HG03196 (cell line): ENCODE results near the gene TBC1D24.

Experiments used
- ATAC-seq: cut with Tn5 transposase; IDR thresholded peaks from one replicate; pipeline ENCODE4 v1.9.1; 2021; ENCODE audit not compliant: unreplicated experiment

TBC1D24 gene

DNA sequence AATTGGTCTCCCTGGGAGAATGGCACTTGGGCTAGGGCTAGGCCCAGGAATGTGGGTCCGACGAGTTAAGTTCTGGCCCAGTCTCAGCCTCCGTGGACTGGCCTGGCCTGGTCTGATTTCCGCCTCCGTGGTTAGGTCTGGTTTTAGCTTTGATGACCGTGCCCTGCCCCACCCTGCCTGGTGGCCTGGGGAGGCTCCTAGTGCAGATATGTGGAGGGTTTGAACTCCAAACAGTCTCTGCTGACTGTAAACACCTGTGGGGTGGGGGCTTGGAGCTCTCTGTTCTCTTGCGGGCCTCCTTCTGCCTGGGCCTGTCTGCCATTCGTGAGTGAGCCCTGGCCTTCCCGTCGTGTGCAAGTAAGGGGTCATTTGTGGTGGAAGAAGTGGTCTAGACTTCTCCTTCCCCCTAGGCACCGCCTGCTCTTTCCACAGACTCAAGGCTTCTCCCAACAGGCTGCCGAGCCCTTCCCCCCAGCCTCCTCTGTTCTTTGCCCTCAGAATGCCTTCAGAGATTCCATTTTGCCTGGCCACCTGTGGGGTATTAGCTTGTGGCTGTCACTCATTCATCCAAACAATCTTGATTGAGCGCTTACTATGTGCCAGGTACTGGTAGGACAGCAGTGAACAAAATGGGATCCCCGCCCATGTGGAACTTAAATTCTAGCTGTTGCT, 40.4 kb downstream of the TBC1D24 start:
- no peak for ATAC-seq

DNA sequence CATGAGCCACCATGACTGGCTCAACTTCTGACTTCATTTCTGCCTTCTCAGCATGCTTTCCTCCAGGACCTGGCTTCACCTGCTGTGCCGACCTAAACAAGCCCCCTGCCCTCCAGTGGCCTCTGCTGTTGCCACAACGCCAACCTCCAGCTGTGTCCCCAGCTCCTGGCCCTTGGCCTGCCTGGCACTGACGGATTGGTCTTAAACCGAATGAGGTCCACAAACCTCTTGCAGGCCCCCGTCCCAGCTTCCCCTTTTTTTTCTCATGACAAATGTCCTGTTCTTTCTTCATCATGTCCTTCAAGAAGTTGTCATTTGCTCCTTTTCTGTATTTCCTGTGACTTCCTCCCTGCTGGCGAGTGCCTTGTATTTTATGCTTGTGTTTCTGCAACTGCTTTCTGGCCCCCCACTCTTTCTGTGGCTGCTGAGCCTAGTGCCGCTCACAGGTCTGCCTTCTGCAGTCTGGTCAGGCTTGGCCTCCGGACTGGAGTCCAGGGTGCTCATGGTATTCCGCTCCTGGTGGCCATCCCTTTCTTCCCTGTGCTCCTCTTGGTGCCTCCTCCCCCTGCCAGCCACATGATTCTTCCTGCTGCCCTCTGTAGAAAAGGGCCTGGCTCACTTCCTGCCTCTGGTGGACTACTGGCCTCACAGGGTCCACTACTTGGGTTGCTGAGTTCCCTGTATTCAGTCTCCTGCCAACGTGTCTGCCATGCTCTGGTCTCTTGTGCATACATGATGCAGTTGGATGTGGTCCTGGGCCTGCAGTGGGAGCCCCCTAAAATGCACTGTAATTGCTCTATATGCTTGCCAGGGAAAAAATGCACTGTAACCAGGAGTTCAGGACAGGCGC, 41.7 kb downstream of the TBC1D24 start:
- ATAC-seq: no peak

DNA sequence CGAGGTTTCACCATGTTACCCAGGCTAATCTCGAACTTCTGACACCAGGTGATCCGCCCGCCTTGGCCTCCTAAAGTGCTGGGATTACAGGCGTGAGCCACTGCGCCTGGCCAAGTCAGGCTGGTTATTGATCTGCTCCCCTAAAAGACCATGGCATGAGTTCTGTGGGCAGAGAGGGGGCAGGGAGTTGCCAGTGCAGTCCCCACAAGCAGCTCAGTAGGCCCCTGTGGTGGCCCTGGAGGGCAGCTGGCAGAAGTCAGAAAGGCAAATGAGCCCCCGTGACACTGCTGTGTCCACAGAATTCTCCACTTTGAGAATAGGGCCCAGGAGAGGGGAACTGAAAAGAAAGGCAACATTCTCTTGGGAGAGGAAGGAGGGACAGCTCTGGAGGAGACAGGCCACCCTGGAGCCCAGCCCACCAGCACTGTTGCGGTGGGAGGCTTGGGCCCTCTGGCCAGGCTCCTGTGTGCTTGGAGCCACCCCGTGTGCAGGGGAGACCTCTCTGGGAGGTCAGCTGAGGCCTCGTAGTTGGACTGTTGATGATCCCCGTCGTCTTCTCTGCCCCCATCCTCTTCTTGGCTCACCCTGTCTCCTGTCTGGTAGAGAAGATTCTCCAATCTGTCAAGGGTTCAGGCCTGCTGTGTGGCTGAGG, 43.2 kb downstream of the TBC1D24 start:
- no peak for ATAC-seq

DNA sequence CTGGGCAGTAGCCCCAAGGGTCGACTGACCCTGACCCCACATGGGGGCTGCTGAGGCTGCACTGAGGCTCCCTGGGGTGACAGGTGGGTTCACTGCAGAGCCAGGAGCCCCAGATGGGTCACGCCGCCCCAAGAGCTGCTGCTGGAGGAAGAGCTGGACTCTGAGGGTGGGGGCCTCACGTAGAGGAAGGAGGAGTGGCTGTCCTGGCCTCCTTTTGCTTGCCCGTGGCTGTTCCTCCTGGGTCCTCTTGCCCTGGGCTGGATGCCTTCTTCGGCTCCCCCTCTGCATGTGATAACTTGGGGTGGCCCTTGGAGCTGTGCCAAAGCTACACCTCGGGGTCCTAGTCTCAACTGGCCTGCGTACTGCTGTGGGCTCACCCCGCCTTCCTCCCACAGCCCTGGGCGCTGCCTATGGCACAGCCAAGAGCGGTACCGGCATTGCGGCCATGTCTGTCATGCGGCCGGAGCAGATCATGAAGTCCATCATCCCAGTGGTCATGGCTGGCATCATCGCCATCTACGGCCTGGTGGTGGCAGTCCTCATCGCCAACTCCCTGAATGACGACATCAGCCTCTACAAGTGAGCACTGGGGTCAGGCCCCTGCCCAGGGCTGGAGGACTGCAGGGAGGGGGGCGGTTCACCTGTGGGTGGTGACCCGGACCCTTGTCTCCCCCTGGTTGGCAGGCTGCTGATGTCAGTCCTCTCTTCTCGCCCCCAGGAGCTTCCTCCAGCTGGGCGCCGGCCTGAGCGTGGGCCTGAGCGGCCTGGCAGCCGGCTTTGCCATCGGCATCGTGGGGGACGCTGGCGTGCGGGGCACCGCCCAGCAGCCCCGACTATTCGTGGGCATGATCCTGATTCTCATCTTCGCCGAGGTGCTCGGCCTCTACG, 44.1 kb downstream of the TBC1D24 start:
- no peak for ATAC-seq

DNA sequence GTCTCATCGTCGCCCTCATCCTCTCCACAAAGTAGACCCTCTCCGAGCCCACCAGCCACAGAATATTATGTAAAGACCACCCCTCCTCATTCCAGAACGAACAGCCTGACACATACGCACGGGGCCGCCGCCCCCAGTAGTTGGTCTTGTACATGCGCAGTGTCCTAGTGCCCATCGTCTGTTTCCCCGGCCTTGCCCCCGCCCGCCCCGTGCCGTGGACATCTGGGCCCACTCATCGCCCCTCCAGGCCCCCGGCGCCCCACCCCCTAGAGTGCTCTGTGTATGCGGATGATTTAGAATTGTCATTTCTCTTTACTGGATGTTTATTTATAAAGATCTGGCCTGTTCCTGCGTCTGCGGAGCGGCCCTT, 44.8 kb downstream of the TBC1D24 start:
- ATAC-seq: no peak

DNA sequence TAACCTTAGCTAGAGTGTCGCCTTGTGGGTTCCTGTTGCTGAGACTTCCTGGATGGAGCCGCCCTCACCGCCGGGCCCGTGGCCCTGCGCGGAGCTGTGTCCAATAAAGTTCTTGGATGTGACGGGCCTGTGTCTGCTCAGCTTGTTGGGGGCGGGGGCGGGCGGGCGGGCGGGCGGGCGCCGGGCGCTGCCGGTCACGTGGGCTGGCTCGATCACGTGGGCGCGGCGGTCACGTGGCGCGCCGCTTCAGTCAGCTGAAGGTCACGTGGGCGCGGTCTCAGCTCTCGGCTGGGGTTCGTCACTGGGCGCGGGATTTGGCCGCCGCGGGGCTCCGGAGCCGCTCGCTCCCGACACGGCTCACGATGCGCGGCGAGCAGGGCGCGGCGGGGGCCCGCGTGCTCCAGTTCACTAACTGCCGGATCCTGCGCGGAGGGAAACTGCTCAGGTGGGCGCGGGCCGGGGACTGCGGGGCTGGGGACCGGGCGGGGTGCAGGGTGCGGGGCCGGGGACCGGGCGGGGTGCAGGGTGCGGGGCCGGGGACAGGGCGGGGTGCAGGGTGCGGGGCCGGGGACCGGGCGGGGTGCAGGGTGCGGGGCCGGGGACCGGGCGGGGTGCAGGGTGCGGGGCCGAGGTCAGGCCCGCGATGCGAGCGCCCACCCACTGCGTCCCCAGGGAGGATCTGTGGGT, 45.3 kb downstream of the TBC1D24 start, which contains the start of gene AMDHD2:
Gene AMDHD2, plus strand, starts transcription at position 275 of the 687 bp plus-strand sequence. Its CDS starts 88 bp downstream, at position 363.
- ATAC-seq: no peak

DNA sequence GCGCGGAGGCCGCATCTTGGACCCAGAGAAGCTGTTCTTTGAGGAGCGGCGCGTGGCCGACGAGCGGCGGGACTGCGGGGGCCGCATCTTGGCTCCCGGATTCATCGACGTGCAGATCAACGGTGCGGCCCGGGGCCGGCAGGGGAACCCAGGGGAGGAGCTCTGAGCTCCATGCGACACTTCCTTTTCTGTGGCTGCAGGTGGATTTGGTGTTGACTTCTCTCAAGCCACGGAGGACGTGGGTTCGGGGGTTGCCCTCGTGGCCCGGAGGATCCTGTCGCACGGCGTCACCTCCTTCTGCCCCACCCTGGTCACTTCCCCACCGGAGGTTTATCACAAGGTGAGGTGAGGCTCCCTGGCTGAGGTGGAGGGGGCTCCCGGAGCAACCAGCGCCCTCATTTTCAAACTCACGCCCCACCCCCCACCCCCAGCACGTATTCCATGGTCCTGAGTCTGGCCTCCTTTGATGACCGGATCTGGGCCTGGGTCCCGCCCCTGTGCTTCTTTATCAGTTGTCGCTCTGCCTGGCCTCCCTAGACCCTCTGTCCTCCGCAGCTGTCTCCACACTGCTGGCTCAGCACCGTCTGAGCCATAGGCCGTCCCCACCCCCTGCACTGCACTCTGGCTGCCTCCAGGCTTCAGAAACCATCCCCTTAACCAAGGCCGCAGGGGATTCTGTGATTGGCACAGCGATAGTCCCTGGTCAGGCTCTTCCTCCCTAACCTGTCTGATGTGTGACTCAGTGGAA, 46.0 kb downstream of the TBC1D24 start:
- ATAC-seq: no peak

DNA sequence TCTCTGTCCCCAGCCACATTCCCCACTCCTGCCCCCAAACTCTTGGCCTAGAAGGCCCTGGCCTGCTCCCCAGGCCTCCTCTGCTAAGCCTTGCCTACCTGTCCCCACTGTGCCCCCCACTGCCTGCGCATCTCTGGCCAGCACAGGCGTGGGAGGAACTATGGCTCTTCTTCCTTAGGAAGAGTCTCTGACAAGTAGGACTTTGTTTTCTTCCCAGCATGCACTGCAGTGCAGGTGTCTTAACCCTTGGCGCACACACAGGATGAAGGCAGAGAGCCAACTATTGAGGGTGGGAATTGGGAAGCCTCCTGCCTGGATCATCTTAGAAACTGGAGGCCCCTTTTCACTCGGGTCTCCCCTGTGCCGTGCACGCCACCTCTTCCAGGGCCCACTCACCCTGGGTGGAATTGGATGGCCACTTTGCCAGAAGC, 48.9 kb downstream of the TBC1D24 start:
- ATAC-seq: no peak

DNA sequence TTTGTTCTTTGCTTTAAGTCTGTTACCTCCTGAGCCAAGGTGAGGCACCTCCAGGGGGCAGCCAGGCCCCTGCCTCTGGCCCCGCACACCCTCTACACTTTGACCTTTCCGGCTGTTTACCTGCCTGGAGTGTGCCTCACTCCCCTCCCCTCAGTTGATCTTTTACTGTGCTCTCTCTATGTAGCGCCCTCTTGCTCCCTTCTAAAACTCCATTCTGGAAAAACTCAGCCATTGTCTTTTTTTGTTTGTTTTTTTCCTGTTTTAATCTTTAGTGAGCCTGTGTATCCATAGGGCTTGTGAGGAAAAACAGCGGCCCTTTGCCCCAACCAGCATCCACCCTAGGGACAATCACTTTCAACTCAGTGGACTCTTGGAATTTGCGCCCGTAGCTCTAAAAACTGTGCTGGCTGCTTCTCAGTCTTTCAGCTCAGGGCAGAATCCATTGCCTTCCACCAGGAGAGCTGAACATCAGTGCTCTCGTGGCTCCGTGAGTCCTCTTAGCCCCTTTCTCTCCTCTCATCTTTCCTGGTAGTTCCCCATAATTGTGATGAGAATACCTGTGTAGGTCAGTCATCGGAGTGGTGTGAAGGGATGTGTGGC, 49.5 kb downstream of the TBC1D24 start:
- no peak for ATAC-seq

DNA sequence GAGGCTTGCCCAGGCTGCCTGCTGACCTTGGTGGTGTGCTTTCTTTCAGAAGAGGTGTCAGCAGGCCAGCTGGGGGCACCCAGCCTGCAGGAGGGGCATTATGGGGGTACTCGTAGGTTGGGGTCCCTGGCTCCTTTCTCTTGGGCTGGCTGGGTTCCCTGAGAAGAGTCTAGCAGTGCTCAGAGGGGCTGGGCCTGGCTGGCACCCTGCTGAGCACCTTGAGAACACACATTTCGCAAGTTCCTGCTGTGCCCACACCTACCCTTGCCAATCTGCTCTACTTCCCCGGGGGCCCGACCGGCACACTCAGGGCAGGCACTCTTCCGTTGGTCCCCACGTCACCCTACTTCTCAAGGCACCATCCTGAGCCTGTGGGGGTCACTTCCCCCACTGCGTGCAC, 51.2 kb downstream of the TBC1D24 start:
- ATAC-seq: no peak

DNA sequence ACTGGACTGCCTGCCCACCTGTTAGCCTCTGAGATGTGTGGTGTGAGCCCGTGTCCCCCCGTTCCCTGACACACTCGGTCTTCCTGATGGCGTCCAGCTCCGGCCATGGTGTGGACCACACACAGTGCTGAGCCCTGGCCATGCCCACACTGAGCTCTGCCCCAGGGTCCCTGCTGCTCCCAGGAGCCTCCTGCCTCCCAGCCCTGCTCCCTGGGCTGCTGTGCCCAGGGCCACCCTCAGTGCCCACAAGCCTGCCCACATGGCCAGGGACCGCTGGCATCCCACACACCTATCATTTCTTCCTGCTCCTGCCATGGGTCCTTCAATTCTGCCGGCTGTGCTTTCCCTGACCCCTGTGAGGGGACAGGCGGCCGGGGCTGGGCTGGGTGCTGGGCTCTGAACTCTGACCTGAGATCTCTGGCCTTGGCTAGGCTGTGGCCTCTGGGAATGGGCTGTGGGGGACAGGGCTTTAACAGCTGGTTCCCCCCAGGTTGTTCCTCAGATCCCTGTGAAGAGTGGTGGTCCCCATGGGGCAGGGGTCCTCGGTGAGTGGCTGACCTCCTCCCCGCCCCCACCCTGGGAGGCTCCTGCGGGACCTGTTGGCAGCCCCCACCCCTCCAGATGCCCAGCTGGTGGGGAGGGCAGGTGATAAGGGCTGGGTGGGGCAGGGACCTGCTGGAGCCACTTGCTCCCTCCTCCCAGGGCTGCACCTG, 52.3 kb downstream of the TBC1D24 start:
- no peak for ATAC-seq

DNA sequence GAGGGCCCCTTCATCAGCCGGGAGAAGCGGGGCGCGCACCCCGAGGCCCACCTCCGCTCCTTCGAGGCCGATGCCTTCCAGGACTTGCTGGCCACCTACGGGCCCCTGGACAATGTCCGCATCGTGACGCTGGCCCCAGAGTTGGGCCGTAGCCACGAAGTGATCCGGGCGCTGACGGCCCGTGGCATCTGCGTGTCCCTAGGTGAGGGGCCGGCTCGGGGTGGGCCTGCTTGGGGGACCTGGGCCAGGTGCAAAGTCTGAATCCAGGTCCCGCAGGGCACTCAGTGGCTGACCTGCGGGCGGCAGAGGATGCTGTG, 52.8 kb downstream of the TBC1D24 start:
- no peak for ATAC-seq

DNA sequence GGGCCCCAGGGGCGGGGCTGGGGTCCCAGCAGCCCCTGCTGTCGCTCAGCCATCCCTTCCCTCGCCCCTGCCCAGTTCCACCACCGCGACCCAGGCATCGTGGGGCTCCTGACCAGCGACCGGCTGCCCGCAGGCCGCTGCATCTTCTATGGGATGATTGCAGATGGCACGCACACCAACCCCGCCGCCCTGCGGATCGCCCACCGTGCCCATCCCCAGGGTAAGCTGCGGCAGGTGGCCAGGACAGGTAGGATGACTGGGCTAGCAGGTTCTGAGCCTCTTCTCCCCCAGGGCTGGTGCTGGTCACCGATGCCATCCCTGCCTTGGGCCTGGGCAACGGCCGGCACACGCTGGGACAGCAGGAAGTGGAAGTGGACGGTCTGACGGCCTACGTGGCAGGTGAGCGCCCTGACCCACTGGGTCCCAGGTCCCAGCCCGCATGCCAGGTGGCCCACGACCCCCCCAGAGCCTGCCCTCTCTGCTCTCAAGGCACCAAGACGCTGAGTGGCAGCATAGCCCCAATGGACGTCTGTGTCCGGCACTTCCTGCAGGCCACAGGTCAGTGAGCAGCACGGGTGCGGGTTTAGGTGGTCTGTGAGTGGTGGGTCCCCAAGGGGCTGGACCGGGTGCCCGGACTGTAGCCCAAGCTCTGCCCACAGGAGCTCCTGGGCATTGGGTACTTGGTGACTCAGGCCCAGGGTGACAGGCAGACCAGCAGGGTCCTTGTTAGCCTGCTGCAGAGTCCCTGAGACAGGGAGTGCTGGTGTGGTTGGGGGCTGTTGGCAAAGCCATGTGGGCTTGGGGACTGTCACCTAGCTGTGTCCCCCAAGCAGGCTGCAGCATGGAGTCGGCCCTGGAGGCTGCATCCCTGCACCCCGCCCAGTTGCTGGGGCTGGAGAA, 53.5 kb downstream of the TBC1D24 start:
- ATAC-seq: no peak

DNA sequence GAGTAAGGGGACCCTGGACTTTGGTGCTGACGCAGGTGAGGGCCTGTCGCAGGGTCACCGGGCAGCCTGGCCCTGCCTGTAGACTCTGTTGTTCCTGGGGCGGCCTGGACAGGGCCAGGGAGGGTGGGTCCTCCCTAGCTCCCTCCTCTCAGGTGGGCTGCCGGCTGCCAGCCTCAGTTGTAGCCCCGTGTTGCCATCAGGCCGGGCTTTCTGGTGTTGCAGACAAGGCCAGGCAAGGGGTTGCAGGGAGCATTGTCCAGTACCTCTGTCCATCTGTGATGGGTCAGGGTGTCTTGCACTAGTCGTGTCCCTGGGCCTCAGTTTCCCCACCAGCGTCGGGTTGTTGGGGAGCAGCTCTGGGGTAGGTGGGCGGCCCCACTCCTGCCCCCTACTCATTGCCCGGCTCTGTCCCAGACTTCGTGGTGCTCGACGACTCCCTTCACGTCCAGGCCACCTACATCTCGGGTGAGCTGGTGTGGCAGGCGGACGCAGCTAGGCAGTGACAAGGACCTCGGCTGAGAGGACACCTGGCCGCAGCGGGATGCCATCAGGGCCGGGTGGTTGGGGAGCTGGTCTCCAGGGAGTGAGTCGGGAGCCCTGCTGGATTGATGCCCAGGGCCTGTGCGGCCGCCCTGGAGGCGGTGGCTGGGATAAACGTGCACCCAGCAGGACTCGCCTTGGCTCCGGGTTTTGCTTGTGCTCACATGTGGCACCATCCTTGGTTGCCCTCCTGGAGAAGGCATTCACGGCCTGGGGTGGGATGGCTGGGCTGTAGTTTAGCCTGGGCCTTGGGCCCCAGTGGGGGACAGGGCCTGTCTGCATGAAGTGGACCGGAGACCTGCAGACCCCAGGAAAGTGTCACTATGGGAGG, 54.4 kb downstream of the TBC1D24 start:
- ATAC-seq: no peak

DNA sequence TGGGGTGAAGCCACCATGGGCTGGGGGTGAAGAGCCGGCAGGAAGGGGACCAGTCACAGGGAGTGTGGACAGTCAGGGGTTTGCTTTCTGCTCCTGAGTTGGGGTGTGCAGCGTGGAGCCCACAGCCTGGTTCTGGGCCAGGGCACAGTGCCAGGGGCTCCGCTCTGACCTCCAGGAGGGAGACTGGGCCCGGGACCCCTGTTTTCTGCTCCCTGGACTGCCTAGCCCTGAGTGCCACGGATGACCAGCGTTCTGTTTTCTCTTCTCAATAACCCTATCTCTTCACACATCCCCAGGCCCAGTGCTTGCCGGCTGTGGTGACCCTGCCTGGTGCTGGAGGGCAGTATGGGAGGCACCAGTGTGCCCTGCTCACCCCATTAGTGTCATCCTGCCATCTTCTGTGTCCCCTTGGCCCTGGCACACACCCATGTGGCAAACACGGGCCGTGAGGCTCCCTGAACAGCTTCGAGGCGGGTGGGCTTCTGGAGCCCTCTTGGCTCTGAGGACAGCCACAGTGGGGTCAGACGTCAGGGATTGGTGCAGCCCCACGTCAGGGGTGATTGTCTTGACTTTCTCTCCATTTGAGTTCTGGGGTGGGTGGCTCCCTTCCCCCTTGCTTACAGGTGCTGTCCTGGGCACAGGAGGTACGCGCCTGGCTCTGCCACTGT, 55.2 kb downstream of the TBC1D24 start:
- ATAC-seq: no peak

DNA sequence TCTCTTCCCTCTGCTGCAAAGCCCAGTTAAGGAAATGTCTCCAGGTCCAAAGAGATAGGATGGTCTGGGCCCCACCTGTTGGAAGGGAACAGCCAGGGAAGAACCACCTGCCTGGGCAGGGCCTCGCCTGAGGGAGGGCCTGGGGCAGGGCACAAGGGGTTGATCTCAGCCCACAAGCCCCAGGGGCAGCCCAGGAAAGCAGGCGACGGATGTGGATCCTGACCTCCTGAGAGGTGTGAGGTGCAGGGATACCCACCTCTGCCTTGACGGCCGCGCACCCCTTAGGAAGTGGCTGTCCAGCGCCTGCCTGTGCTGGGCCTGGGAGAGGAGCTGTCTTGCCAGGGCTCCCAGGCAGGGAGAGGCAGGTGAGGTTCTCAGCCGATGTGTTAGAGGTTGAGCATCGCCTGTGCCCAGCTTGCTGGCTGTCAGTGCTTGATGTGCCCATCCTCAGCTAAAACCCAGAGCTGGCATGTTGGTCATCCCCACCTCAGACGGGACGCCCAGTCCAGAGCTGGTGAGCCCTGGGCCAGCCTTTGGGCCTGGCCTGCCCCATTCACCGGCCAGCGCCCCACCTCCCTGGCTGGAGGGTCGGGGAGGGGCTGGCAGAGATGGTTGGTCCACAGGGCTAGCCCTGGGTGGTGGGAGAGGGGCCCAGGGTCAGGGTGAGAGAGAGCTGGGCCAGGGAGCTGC, 55.8 kb downstream of the TBC1D24 start:
- ATAC-seq: no peak
